IPS-NIHi7 (cell line): Measurements from ENCODE around the gene C10orf90.

Experiments
- DNase-seq: peaks from one replicate; pipeline ENCODE4 v3.0.0; 2012; ENCODE audit warnings: mixed read lengths; ENCODE audit errors: extremely low spot score

C10orf90 gene

DNA sequence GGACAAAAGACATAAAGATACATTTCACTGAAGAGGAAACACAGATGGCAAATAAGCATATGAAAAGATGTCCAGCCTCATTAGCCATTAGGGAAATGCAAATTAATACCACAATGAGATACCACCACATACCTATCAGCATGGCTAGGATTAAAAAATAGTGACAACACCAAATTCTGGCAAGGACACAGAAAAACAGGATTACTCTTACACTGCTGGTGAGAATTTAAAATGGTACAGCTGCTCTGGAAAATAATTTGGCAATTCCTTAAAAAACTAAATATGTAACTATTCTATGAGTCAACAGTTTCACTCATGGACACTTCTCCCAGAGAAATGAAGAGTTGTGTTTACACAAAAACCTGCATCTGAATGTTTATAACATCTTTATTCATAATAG is 121.1 kb downstream of the C10orf90 start:
- no peak for DNase-seq

DNA sequence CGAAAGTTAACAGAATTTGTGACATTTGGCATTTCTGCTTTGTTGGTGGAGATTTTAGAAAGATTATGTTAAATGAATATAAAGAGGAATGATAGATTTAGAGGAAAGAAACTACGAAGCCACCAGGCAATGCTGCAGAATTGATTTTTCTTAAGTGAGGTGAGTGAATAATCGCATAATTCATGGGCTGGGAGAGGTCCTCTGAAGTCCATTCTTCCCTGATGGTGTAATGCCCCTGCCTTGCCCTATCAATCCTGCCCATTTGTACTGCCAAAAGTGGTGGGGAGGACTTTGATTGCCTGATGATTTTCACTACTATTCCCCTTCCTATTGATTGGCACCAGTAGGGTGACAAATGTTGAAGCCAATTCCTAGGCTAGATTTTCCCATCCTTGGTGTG is 125.9 kb downstream of the C10orf90 start:
- no peak for DNase-seq

DNA sequence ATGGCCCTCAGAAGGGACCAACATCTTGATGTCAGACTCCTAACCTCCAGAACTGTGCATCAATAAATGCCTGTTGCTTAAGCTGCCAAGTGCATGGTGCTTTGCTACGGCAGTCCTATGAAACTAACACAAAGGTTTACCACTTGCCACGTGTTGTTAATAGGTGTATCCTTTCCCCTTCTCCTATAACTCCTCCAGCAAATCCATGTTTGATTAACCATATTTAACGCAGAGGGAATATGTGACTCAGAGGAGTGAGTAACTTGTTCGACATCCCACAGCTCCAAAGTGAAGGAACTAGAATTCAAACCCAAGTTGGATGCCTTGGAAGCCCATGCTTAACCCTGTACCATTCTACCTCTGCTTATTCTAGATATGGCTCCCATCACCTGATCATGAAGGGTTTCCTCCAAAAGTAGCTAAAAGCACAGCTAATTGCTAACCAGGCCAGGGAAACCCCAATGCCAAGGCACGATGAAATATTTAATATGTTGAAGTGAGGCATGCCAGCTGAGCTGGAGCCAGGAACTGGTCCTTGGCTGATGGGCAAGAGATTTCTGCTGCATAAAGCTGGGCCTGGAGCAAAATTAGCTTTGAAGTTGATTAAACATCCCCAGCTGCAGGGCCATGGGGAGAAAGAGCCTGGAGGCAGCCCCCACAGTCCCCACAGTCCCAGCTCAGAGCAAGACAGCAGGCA is 131.9 kb downstream of the C10orf90 start:
- DNase-seq: no peak

DNA sequence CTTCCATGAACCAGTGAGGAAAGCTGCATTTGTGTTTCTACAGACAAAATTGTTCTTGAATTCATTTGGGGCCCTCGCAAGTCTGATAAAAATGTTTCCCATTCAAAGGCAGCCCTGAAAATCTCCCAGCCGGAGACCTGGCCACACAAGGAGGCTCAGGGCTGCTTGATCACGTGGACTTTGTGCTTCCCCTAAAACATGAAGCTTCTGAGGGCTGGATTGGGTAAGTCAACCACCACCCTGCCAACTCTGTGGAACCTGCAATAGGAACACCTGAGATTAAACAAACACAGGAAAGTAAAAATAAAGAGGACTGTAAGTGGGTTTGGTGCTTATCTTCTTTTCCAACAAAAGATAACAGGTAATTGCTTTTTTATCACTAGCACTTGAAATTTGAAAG is 133.8 kb downstream of the C10orf90 start:
- no peak for DNase-seq

DNA sequence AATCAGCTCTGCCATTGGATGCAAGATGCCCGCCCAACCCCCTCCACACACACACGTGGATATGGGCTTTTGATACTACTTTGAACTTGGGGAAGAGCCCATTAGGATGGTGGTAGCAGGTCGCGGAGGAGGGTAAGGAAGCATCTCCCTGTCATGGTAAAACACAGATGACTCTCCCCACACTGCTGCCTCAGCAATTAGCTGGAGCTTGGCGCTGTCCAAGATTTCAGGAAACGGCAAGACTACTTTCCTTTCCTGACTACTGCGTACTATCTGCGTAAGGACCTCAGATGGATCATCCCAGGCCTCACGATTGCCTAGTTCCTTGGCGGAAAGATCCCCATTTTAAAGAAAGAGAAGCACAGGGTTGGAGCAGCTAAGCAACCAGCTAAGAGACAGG is 134.3 kb downstream of the C10orf90 start:
- peak; percentile 63 for DNase-seq

DNA sequence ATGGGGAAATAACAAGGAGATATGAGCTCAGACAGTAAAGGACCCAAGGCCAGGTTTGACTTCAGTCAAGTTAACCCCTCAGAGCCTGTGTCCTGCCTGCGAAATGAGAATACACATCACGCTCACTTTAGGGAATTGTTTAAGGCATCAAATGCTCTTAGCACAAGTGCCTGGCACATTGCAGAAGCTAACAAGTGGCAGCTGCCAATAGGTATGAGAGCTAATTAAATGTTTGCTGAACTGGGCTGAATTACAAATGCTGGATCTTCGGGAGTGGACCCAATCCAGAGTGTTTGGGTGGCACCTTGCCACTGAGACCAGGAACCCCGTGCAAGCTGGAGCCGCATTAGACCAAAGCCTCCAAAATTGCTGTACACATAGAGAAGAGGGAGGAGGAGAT is 136.8 kb downstream of the C10orf90 start:
- DNase-seq: no peak

DNA sequence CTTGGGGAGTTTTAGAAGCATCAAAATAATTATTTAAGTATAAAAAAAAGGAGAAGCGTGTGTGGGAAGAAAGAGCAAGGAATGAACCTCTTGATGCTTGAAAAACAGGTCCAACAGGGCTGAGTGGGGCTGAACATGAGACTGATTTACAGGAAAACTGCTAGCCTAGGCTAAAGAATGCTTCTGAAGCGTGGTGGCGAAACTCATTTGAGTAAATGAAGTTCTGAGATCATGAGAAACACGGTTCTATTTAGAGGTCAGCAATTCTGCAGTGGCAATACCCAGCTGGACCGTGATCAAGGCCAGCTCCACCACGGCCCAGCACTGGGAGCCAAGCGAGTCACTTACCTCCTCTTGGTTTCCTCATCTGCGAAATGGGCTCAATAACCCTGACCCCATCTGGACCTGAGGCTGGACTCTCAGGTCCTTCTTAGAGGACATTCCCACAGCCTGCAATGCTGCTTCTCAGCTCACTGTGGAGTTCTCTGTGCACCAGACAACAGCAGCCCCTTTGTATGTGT is 142.1 kb downstream of the C10orf90 start:
- DNase-seq: no peak

DNA sequence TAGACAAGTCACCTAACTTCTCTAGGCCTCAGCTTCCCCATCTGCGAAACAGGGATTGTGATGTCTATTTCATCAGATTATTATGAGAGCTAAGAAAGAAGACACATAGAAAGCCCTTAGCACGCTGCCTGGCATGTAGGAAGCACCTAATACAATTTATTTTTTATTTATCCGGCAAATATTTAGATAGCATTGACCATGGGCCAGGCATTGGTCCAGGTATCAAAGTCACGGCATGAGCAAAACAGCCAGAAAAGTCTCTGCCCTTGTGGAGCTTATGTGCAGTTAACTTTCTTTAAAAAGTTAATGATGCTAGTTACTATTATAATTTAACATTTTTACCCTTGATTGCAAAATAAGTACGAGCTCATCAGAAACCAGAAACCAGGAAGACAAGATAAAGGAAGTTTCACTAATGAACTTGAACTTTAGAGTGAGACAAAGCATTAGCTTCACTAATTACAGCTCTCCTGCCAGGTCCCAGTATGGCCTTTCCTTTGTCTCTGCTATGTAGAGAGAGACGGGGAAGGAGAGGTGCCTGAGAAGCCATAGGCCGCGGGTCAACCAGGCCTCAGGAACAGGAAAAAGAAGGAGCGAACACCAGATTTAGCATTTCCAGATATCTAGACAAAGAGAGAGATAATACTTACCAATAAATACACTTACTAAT is 142.7 kb downstream of the C10orf90 start:
- no peak for DNase-seq

DNA sequence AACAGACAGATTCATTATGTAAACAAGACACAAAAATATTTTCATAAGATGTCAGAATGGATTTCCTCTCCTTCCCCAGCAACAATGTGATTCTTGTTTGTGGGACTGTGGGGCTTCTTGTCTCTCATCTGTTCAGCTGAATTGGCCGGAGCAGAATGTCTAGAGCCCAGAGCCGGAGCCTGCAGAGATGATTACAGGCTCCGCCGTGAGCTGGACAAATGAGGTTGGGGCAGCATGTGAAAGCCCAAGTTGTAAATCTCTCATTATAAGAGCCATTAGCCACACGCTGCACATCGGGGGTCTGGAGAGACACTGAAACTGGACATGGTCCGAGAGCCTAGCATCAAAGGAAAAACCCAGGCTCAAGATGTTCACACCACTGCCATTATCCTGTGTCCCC is 145.2 kb downstream of the C10orf90 start:
- no peak for DNase-seq

DNA sequence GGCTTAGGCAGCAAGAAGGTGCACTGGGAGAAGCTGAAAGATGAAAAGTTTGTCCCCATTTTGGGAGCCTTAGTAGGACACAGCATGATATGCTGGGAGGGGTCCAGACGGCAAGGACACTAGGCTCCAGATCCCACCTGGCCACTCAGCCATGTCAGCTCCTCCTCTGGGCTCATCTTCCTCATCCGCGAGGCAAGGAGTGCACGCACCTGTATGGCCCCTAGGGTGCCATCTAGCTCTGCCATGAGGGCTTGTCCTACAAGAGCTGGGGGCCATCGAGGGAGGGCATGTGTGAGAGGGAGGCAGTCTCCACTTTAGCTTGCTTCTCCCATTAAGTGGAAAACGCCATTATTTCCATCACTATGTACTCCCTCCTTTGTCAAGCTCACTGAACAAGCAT is 146.0 kb downstream of the C10orf90 start:
- no peak for DNase-seq

DNA sequence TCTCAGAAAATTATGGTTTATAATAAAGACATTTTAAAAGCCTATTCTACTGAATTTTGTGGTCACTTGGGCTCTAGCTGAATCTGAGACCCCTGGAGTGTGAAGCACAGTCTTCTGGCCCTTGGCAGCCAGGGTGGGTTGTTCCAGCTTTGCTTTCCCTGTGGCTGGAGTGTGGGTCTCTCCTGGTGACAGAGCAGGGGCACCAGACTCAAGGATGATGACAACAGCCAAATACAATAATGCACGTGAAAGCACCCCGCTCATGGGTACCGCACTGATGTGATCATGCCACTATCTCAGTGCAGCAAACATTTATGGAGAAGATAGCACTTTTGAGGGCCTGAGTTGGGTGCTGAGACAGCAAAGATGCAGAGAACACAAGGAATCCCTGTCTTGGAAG is 147.4 kb downstream of the C10orf90 start:
- DNase-seq: no peak

DNA sequence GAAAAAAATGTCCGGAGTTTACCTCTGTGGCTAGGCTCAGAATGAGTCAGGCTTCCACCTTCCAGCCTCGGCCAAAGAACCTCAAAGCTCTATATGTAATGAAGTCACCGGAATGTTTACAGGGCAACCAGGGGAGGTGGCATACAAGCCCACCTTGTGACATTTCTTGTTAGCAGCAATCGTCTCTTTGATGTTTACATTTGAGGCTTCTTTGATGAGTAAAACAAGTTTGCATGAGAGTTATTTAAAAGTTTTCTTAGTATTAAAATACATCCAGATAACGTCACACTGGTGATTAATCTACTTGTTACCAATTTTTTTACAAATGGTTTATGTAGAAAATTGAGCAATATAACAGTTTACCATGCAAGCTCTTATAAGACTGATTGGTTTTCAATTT is 149.1 kb downstream of the C10orf90 start:
- no peak for DNase-seq

DNA sequence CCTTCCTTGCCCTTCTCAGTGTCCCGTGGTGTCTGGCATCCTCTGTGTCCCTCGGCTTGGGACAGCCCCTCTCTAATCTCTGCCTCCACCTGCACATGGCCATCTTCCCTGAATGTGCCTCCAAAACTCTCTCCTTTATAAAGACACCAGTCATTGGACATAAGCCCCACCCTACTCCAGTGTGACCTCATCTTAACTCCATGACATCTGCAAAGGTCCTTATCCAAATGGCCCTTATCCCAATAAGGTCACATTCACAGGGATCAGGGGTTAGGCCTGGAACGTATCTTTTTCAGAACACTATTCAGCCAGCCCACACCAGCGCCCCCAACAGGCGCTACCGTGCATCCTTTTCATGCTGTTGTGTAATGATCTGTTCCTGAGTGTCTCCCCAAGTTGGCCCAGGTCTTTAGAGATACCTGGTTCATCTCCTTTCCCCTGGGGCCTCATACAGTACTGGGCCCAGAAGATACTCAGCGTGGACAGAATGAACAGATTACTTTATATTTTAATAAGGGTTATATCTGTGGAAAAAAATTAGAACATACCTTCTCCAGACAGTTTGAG is 149.7 kb downstream of the C10orf90 start:
- DNase-seq: no peak

DNA sequence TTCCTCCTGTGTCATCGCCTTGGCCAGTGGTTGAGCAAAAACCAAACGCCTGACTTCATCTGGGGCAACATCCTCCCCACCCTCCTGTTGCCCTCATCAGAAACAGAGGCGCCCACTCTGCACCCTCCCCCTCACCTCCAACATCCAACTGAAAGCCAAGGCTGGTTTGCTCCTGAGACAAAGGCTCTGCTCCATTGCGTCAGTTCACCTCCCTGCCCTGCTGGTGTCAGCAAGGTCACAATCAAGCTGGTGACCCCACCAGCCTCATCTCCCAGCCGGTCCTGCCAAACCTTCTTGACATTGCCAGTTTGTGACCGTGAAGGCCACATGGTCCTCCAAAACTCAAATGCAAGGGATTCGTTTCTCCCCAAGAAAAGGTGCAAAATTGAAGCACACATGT is 150.5 kb downstream of the C10orf90 start:
- peak; percentile 31 for DNase-seq

DNA sequence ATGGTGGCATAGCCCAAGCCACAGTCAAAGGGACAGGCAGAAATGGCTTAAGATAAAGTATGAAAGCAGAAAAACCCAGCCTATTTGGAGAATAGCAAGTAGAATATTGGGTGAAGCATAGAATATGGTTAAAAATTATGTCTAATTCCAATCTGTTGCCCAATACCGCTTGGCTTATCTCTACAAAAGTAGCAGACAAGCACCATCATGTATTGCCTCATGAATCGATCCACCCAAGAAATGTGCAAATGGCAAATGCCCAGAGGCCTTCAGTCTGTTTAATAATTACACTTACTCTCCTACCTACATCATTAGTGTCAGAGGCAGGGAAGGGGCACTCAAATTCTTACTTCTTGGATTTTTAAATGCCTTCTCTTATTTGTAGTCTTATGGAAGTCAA is 151.3 kb downstream of the C10orf90 start:
- DNase-seq: no peak

DNA sequence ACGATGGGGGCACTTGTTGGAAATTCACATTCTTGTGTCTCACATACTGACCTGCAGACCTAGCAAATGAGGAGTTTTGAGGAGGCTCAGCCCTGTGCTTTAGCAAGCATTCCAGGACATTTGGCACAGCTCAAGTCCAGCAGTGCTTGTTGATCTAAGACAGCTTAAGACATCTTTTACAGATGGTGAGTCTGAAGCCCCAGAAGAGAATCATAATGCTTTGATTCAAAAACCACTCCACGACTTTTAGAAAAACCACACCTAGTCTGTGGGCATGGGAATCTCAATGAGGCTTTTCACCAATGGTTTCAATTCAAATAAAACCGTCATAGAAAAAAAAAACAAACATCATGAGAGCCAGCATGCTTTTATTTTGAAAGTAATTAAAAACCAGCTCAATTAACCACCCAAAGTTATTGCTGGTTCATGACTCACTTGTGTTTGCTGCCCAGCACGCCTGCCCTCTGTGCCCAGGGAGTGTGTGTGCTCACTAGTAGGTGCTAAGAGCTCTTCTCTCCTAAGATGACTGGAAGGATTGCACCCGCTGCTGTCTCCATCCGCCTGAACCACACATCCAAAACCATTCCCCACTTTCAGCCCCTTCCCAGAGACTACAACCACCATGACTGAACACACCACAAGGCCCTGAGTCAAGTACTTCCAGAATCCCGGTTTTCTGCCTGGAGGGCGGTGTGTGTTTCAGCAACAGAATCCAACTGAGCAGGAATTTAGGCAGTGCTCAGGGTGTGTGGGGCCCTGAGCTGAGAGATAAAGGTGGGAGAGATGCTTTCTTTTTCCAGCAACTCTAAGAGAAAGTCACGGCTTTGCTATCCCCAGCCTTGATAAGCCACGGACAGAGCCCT is 152.0 kb downstream of the C10orf90 start:
- DNase-seq: peak; percentile 19

DNA sequence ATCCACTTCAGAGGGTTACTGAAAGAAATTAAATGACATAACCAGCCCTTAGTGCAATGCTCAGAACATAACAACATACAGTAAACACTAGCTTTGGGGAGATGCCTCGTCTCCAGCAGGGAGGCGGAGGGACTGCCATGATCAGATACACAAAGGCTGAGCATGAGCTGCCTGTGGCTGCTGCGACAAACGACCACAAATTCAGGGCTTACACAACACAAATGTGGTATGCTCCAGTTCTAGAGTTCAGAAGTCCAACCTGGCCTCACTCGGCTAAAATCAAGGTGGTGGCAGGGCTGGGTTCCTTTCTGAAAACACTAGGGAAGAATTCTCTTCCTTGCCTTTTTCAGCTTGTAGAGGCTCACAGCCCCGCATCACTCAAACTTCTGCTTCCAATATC is 154.0 kb downstream of the C10orf90 start:
- no peak for DNase-seq

DNA sequence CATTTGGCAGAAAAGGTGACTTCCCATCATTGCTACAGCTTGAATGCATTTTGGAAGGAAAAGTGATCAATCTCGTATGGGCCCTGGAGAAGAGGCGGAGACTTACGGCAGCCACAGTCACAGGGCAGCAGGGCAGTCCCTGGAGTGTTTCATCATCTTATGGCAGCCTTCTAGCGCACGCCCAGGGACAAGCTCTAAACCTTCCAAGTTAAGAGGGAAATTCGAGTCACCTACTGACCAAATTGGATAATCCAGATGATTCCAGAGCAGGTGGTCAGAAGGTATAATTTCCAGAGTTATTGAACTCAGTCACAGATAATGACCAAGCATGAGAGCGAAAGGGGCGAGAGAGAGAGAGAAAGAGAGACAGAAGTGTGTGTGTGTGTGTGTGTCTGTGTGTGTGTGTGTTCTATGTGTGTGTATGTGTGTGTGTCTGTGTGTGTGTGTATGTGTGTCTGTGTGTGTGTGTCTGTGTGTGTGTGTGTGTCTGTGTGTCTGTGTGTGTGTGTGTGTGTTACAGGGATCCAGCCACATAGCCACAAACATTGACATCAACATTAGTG is 158.5 kb downstream of the C10orf90 start:
- no peak for DNase-seq

DNA sequence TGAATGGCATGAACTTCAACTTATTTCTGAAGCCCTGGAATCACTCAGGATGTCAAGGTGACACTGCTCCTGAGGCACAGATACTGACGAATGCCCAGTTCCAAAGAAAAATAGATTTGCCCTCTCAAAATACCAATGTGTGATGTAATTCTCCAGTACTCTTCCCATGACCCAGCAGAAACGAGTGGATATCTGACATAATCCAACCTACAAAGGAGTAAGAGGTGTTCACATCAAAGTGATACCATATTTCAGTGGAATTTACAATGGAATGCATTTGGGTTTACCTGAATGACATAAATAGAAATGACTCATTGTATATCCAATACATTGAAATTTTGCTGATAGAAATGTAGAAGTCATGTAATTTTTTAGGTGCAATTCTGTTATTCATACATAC is 161.3 kb downstream of the C10orf90 start:
- DNase-seq: no peak

DNA sequence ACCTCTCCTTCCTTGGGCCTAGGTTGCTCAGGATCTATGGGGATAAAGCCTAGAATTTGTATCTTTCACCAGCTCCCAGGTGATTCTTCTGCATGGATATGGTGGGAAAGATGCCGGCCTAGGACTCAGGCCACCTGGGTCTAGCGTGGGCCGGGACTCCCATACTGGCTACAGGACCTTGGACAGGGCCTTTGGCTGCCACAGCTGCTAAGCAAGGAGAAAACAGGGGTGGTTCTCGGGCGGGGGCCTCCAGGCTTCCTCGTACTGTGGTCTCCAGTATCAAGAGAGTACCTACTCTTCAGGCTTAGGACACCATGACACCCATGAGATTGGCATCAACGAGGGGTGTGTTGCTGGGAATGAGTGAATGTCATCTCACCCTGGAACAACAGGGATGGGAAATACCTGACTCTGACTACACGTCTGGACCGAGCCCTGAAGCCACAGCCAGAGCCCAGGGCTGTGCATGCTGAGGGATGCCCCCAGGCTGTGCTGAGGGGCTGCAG is 161.9 kb downstream of the C10orf90 start:
- DNase-seq: peak; percentile 62

DNA sequence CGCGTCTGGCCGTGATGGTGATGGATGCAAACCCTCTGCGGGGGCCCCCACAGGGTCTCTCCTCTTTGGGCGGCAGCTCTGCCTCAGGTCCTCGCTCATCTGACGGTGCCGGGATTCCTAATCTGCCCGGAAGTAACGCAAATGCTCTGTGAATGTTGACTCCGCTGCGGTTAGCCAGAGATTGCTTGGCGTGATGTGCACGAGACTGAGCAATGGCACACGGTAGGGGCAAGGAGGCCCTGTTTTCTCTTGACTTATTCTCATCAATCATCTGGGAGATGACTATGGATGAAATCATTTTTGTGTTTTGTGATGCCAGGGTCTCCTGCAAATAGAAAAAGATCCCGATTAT is 165.8 kb downstream of the C10orf90 start:
- DNase-seq: no peak
